ENCODE measurements around the gene NFAT5. TPM values are rescaled to one million over a fixed set of nuclear protein-coding genes. Genes with fewer than 3 reads are reported as not detected.

Gene NFAT5
- total RNA-seq, 2 donors from 2014 or later: 18.4 to 30.2 TPM

DNA sequence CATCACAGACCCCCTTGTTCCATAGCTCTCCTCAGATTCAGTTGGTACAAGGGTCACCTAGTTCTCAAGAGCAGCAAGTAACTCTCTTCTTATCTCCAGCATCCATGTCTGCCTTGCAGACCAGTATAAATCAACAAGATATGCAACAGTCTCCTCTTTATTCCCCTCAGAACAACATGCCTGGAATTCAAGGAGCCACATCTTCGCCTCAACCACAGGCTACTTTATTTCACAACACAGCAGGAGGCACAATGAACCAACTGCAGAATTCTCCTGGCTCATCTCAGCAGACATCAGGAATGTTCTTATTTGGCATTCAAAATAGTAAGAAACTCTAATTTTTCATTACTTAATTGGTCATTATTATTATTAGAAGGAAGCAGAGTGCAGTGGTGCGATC is 128.2 kb downstream of the NFAT5 start:
- DNase-seq: no peak
- Histone ChIP-seq H3K27me3 (no peaks in the 10 kb centered on the region), H3K27ac (no peak overlapping the region), H3K9ac (ENCODE audit: low read depth in 2 of 2, low read length in 2 of 2) (no peak overlapping the region), H3K36me3 (peaks cover 15% of the 10 kb centered on the region), H3K4me1 (no peaks in the 10 kb centered on the region), H3K4me3 (no peak overlapping the region), H3K9me3 (no peaks in the 10 kb centered on the region)
- TF ChIP-seq CTCF (IDR thresholded peaks at IDR 0.05): no peak
- intact Hi-C loops (cut with DNase I): loop anchor here (10.0 kb wide), 1 partner anchor 49 kb away; no protein-coding TSS in a partner anchor

GRCh38 chr16:69698404-69698803 is 132.6 kb downstream of the NFAT5 start:
- intact Hi-C loops (cut with DNase I): loop anchor here (10.0 kb wide), 1 partner anchor 54 kb away; no protein-coding TSS in a partner anchor
- H3K36me3 ChIP-seq: peaks cover 10% of the 10 kb centered on the region

GRCh38 chr16:69699915-69700314 is 134.1 kb downstream of the NFAT5 start:
- no peak for TF ChIP-seq CTCF (IDR thresholded peaks at IDR 0.05)
- intact Hi-C loops (cut with DNase I): loop anchor here (10.0 kb wide), 1 partner anchor 55 kb away; no protein-coding TSS in a partner anchor
- Histone ChIP-seq H3K27me3 (no peaks in the 10 kb centered on the region), H3K27ac (no peak overlapping the region), H3K4me3 (no peak overlapping the region), H3K9ac (ENCODE audit: low read depth in 2 of 2, low read length in 2 of 2) (no peak overlapping the region), H3K4me1 (no peaks in the 10 kb centered on the region), H3K36me3 (peaks cover 10% of the 10 kb centered on the region), H3K9me3 (no peaks in the 10 kb centered on the region)
- no peak for DNase-seq

More at GRCh38 chr16:69698404-69698803, 132.6 kb downstream of the NFAT5 start:
- H3K27me3 ChIP-seq: no peaks in the 10 kb centered on the region
- H3K4me3 ChIP-seq: no peak overlapping the region
- no peaks in the 10 kb centered on the region for H3K4me1 ChIP-seq
- H3K9ac ChIP-seq (ENCODE audit: low read depth in 2 of 2, low read length in 2 of 2): no peak overlapping the region
- no peak overlapping the region for H3K27ac ChIP-seq
- no peak for DNase-seq
- H3K9me3 ChIP-seq: no peaks in the 10 kb centered on the region
- TF ChIP-seq CTCF (IDR thresholded peaks at IDR 0.05): no peak

GRCh38 chr16:69701452-69701851 is 135.7 kb downstream of the NFAT5 start:
- no peak overlapping the region for H3K27ac ChIP-seq
- no peak for DNase-seq
- no peaks in the 10 kb centered on the region for H3K4me1 ChIP-seq
- TF ChIP-seq CTCF (IDR thresholded peaks at IDR 0.05): no peak
- no peak overlapping the region for H3K4me3 ChIP-seq
- no peaks in the 10 kb centered on the region for H3K27me3 ChIP-seq
- H3K9ac ChIP-seq (ENCODE audit: low read depth in 2 of 2, low read length in 2 of 2): no peak overlapping the region
- H3K9me3 ChIP-seq: no peaks in the 10 kb centered on the region
- intact Hi-C loops (cut with DNase I): no loop called here
- peaks cover under 1% of the 10 kb centered on the region for H3K36me3 ChIP-seq

DNA sequence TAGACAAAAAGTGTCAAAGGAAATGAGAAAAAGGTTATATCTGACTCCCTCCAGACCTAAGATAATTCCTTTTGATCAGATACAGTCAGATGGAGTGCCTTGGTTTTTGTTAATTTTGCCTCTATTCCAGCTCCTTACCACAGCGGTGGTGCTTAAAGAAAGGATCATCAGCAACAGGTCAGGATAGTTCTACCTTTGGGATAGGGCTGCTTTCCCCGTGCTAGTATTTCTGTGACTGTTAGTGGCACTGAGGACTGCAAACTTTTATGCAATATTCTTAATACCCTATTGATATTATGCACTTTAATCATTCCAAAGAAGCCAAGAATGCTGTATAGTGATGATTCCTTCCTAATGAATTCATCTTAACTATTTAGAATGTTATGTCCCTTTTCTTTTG is 136.1 kb downstream of the NFAT5 start:
- Histone ChIP-seq H3K4me1 (no peaks in the 10 kb centered on the region), H3K9ac (ENCODE audit: low read depth in 2 of 2, low read length in 2 of 2) (no peak overlapping the region), H3K36me3 (no peaks in the 10 kb centered on the region), H3K27me3 (no peaks in the 10 kb centered on the region), H3K9me3 (no peaks in the 10 kb centered on the region), H3K4me3 (no peak overlapping the region), H3K27ac (no peak overlapping the region)
- TF ChIP-seq CTCF (IDR thresholded peaks at IDR 0.05): no peak
- intact Hi-C loops (cut with DNase I): no loop called here
- DNase-seq: no peak

All from colonic mucosa (tissue), 4 donors.